ENCODE results near the gene DDIT4. TPM values are rescaled to one million over a fixed set of nuclear protein-coding genes. Genes with fewer than 3 reads are reported as not detected.

DDIT4 gene
- total RNA-seq, 1 experiment from 2014 or later: 20.7 TPM

DNA sequence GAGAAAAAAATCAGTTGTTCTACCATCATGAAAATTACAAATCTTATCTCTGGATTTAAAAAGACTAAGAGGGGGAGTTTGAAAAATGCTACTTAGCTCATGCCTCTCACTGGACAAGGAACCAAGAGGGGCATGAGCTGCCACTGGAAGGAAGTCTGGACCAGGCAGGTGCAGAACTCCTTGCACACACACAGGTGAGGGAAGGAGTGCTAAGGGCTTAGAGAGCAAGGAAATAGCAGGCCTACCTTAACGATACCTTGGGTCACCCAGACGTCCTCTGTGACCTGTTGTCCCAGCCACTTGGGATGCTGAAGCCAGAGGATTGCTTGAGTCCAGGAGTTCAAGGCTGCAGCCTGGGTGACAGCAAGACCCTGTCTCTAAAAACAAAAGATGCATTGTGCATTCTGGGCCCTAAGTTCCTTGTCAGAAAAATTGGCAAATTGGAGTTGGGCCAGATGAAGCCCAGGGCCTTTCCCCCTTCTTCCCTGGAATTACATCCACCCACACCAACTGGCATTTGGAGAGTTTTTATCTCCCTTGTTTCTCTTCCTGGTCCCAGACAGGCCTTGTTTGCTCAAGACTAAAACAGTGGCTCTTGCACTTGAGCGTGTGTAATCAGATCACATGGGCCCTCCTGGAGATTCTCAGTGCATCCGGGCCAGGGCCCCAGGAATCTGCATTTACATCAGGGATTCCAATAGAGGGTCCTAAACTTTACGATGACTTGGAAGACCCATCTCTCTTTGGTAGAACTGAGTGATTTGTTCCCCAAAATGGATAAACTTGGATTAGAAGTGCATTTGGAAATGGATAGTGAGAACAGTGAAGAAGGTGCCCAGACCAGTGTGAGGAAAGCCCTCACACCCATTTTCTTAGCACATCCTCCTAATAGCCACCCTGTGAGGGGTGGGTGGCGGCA lies 3.0 kb downstream of the DDIT4 start:
- Histone ChIP-seq H3K27ac (ENCODE audit: low read depth, low read length, poor library complexity, severe bottlenecking) (peak overlapping the region; percentile 24), H3K27me3 (replicated peaks; ENCODE audit: insufficient read depth, low read depth, low read length, poor library complexity) (no peaks in the 10 kb centered on the region), H3K36me3 (ENCODE audit: insufficient read depth, low read length, poor library complexity, severe bottlenecking) (peaks cover 18% of the 10 kb centered on the region), H3K4me3 (ENCODE audit: low read depth, low read length, poor library complexity, severe bottlenecking) (peak overlapping the region; percentile 86), H3K4me1 (ENCODE audit: insufficient read depth, low read length, poor library complexity, severe bottlenecking) (peaks cover 33% of the 10 kb centered on the region), H3K9me3 (ENCODE audit: low read depth, low read length, poor library complexity, severe bottlenecking) (no peaks in the 10 kb centered on the region)
- ChIA-PET POLR2A (ENCODE audit: low non-redundant PET) (interaction anchor here (1.0 kb wide), 1 partner anchor 44 kb away, joined by 3 read pairs; no protein-coding TSS in a partner anchor), CTCF (no interaction called here)
- intact Hi-C loops (cut with micrococcal nuclease; ENCODE audit: unreplicated experiment): no loop called here
- no TSS peak for BruUV-seq (replicated peaks)
- TF ChIP-seq, protein P1, sequence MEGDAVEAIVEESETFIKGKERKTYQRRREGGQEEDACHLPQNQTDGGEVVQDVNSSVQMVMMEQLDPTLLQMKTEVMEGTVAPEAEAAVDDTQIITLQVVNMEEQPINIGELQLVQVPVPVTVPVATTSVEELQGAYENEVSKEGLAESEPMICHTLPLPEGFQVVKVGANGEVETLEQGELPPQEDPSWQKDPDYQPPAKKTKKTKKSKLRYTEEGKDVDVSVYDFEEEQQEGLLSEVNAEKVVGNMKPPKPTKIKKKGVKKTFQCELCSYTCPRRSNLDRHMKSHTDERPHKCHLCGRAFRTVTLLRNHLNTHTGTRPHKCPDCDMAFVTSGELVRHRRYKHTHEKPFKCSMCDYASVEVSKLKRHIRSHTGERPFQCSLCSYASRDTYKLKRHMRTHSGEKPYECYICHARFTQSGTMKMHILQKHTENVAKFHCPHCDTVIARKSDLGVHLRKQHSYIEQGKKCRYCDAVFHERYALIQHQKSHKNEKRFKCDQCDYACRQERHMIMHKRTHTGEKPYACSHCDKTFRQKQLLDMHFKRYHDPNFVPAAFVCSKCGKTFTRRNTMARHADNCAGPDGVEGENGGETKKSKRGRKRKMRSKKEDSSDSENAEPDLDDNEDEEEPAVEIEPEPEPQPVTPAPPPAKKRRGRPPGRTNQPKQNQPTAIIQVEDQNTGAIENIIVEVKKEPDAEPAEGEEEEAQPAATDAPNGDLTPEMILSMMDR (conservative IDR thresholded peaks at IDR 0.05; ENCODE audit: low read depth, low read length): no peak
- TF ChIP-seq EZH2 (IDR thresholded peaks at IDR 0.05; ENCODE audit: borderline replicate concordance, low read depth, low read length, poor library complexity, severe bottlenecking): no peak
- DNase-seq (ENCODE audit: low spot score): no peak

DNA sequence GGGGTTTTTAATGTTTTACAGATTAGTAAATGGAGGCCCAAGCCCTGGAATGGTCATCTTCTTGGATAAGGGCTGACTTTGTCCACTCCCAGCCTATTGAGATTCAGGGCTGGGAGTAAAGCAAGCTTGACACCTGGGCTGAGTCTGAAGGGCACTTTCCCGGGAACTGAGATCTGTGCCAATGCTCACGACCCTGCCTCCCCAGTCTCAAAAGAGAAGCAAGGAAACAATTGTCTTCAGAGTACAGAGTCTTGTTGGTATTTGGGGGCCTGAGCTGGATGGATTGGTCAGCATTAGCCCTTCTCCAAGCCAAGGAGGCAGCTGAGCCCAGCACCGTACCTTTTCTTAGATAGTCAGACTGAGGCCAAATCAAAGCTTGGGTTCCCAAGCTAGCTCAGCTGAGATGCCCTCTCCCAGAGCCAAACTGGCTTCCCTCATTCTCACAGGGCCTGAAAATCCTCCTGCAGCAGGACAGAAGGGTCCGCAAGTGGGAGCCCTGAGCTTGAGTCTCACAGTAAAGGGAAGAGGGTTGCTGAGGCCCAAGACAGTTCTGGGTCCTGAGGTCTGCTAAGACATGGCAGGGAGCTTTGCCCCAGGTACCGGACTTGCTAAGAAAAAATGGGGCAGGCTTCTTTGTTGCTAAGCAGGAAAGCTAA lies 3.7 kb downstream of the DDIT4 start:
- Histone ChIP-seq H3K27me3 (replicated peaks; ENCODE audit: insufficient read depth, low read depth, low read length, poor library complexity) (no peaks in the 10 kb centered on the region), H3K4me1 (ENCODE audit: insufficient read depth, low read length, poor library complexity, severe bottlenecking) (peaks cover 27% of the 10 kb centered on the region), H3K36me3 (ENCODE audit: insufficient read depth, low read length, poor library complexity, severe bottlenecking) (peaks cover 18% of the 10 kb centered on the region), H3K27ac (ENCODE audit: low read depth, low read length, poor library complexity, severe bottlenecking) (peak overlapping the region; percentile 50), H3K9me3 (ENCODE audit: low read depth, low read length, poor library complexity, severe bottlenecking) (no peaks in the 10 kb centered on the region), H3K4me3 (ENCODE audit: low read depth, low read length, poor library complexity, severe bottlenecking) (no peak overlapping the region)
- ChIA-PET POLR2A (ENCODE audit: low non-redundant PET) (interaction anchor here (0.6 kb wide), 2 partner anchors 62 to 190 kb away, joined by 3 read pairs; no protein-coding TSS in a partner anchor), CTCF (no interaction called here)
- TF ChIP-seq, protein P1 (conservative IDR thresholded peaks at IDR 0.05; ENCODE audit: low read depth, low read length): no peak
- no peak for TF ChIP-seq EZH2 (IDR thresholded peaks at IDR 0.05; ENCODE audit: borderline replicate concordance, low read depth, low read length, poor library complexity, severe bottlenecking)
- no TSS peak for BruUV-seq (replicated peaks)
- intact Hi-C loops (cut with micrococcal nuclease; ENCODE audit: unreplicated experiment): no loop called here
- no peak for DNase-seq (ENCODE audit: low spot score)

DNA sequence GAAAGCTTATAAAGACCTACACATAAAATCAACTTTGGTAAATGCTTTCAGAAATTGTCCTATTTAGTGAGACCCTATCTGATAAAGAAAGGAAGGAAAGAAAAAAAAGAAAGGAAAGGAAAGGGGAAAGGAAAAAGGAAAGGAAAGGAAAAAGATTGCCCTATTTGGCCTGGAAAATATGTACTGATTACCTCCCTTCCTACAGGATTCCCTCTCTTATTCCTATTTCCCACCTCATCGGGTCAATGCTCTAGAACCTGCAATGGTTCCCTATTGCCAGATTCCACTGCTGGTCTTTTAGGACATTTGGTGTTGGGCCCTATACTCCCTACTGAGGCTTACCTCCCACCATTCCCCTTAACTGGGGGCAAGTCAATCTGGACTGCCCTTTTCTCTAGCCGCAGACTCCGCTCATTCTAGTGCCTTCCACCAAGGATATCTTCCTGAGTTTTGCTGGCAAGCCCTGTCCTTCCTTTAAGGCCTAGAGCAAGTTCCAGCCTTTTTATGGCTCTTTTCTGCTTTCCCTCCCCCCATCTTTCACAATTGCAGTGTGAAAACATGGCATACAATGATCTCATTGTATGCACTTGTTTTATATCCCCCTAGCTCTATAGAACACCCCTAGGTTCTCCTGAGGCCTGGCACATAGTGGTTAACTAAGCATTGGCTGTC lies 4.4 kb downstream of the DDIT4 start:
- Histone ChIP-seq H3K4me1 (ENCODE audit: insufficient read depth, low read length, poor library complexity, severe bottlenecking) (peaks cover 23% of the 10 kb centered on the region), H3K9me3 (ENCODE audit: low read depth, low read length, poor library complexity, severe bottlenecking) (no peaks in the 10 kb centered on the region), H3K36me3 (ENCODE audit: insufficient read depth, low read length, poor library complexity, severe bottlenecking) (peaks cover 18% of the 10 kb centered on the region), H3K4me3 (ENCODE audit: low read depth, low read length, poor library complexity, severe bottlenecking) (no peak overlapping the region), H3K27ac (ENCODE audit: low read depth, low read length, poor library complexity, severe bottlenecking) (peak overlapping the region; percentile 50), H3K27me3 (replicated peaks; ENCODE audit: insufficient read depth, low read depth, low read length, poor library complexity) (no peaks in the 10 kb centered on the region)
- BruUV-seq (replicated peaks): no TSS peak
- POLR2A ChIA-PET (ENCODE audit: low non-redundant PET): interaction anchor here (0.6 kb wide), 2 partner anchors 63 to 190 kb away, joined by 3 read pairs; no protein-coding TSS in a partner anchor
- intact Hi-C loops (cut with micrococcal nuclease; ENCODE audit: unreplicated experiment): no loop called here
- DNase-seq (ENCODE audit: low spot score): no peak
- no peak for TF ChIP-seq EZH2 (IDR thresholded peaks at IDR 0.05; ENCODE audit: borderline replicate concordance, low read depth, low read length, poor library complexity, severe bottlenecking)
- TF ChIP-seq, protein P1 (conservative IDR thresholded peaks at IDR 0.05; ENCODE audit: low read depth, low read length): no peak
- CTCF ChIA-PET: no interaction called here

Measured in A673 (cell line).